GM19193 (cell line): ENCODE results near the gene CROT.

Experiments used
- POLR2A ChIP-seq: IDR thresholded peaks from 4 replicates; pipeline ENCODE4 v1.6.1; 2011; ENCODE audit not compliant: insufficient read depth, insufficient read length; ENCODE audit errors: extremely low read depth

CROT gene

GRCh38 chr7:87369216-87369615 lies 23.8 kb downstream of the CROT start:
- TF ChIP-seq POLR2A, result no peak

GRCh38 chr7:87370660-87371180 lies 25.3 kb downstream of the CROT start:
- TF ChIP-seq POLR2A, result no peak

GRCh38 chr7:87375662-87376435 lies 30.4 kb downstream of the CROT start:
- TF ChIP-seq POLR2A, result no peak

GRCh38 chr7:87380905-87381304 lies 35.4 kb downstream of the CROT start:
- TF ChIP-seq POLR2A, result no peak

- TF ChIP-seq POLR2A, result no peak
Observed at GRCh38 chr7:87391020-87391701, 45.7 kb downstream of the CROT start.

- no peak for TF ChIP-seq POLR2A
Observed at GRCh38 chr7:87395442-87396020, 50.1 kb downstream of the CROT start.

- TF ChIP-seq POLR2A, result no peak
Observed at GRCh38 chr7:87398446-87398845, 53.0 kb downstream of the CROT start.

GRCh38 chr7:87404674-87405073 lies 59.2 kb downstream of the CROT start:
- TF ChIP-seq POLR2A, result no peak

- TF ChIP-seq POLR2A, result no peak
Observed at GRCh38 chr7:87411186-87411585, 65.7 kb downstream of the CROT start.

GRCh38 chr7:87413029-87413428 lies 67.6 kb downstream of the CROT start:
- TF ChIP-seq POLR2A, result no peak

GRCh38 chr7:87413951-87414793 lies 68.7 kb downstream of the CROT start:
- no peak for TF ChIP-seq POLR2A

GRCh38 chr7:87414794-87415188 lies 69.3 kb downstream of the CROT start:
- no peak for TF ChIP-seq POLR2A

GRCh38 chr7:87416682-87417587 lies 71.5 kb downstream of the CROT start:
- no peak for TF ChIP-seq POLR2A

- TF ChIP-seq POLR2A, result no peak
Observed at GRCh38 chr7:87420173-87420572, 74.7 kb downstream of the CROT start.
